GM23338 (cell line): ENCODE data around the gene PTPN6.

ENCODE experiments used
- CTCF ChIP-seq, 2 experiments: fragments of 200-600 bp in 1 of 2; sonication (generic) in 1 of 2; conservative IDR thresholded peaks; 2 replicates each; pipeline versions ENCODE4 v1.5.1 to v1.6.1; 2016 to 2017; ENCODE audit warnings: antibody characterized with exemption in 2 of 2, low read depth in 2 of 2, mild to moderate bottlenecking in 2 of 2, moderate library complexity in 1 of 2
- EZH2 ChIP-seq: fragments of 200-600 bp; sonication (generic); IDR thresholded peaks from one replicate; pipeline ENCODE4 v1.8.0; 2017; ENCODE audit warnings: antibody characterized with exemption, mild to moderate bottlenecking, low read depth; ENCODE audit not compliant: unreplicated experiment
- EZH2phosphoT487 ChIP-seq: fragments of 200-600 bp; sonication (generic); IDR thresholded peaks from one replicate; pipeline ENCODE4 v1.8.1; 2018; ENCODE audit warnings: antibody characterized with exemption; ENCODE audit not compliant: unreplicated experiment
- ZNF331 ChIP-seq: fragments of 250-450 bp; sonication (Bioruptor Pico); IDR thresholded peaks from 2 replicates; pipeline ENCODE4 v1.5.0; 2020; ENCODE audit warnings: low read depth, mild to moderate bottlenecking, moderate library complexity

- TF ChIP-seq EZH2phosphoT487 (no peak), CTCF (conservative IDR thresholded peaks at IDR 0.05; ENCODE audit: low read depth in 2 of 2) (no peak), EZH2 (no peak), ZNF331 (CRISPR knock-in tag) (no peak)
These were observed 5.0 kb downstream of the PTPN6 start for GRCh38 chr12:6956021-6956727.
